GM23338 (cell line): Measurements from ENCODE around the gene ODAD3. TPM values are rescaled to one million over a fixed set of nuclear protein-coding genes. Genes with fewer than 3 reads are reported as not detected.

Source experiments
- ATAC-seq: fragments of 200-7000 bp; cut with Tn5 transposase; 3 replicates; pipeline ENCODE4 v1.9.1; 2020
- DNase-seq: peaks from one replicate; pipeline ENCODE4 v3.0.0-alpha.2; 2015; ENCODE audit warnings: low spot score
- H2AFZ ChIP-seq: fragments of 200-600 bp; sonication (generic); 2 replicates; pipeline ENCODE4 v1.8.0; 2016; ENCODE audit warnings: antibody characterized with exemption, mild to moderate bottlenecking, moderate library complexity
- H3F3A ChIP-seq: fragments of 200-600 bp; sonication (generic); replicated peaks from 2 replicates; pipeline ENCODE4 v1.8.0; 2017; ENCODE audit warnings: antibody characterized with exemption, mixed run types, low read depth
- H3K27ac ChIP-seq: fragments of 200-600 bp; sonication (generic); 2 replicates; pipeline ENCODE4 v1.6.1; 2016; ENCODE audit warnings: low read depth
- H3K27me3 ChIP-seq: fragments of 200-600 bp; sonication (generic); 2 replicates; pipeline ENCODE4 v1.8.0; 2016; ENCODE audit warnings: mild to moderate bottlenecking, mixed run types, moderate library complexity; ENCODE audit not compliant: insufficient read depth
- H3K36me3 ChIP-seq: fragments of 200-600 bp; sonication (generic); 2 replicates; pipeline ENCODE4 v1.8.0; 2016; ENCODE audit warnings: mild to moderate bottlenecking; ENCODE audit not compliant: insufficient read depth
- H3K4me1 ChIP-seq: fragments of 200-600 bp; sonication (generic); 2 replicates; pipeline ENCODE4 v1.8.0; 2016; ENCODE audit warnings: mild to moderate bottlenecking, moderate library complexity; ENCODE audit not compliant: insufficient read depth
- H3K4me2 ChIP-seq: fragments of 200-600 bp; sonication (generic); 2 replicates; pipeline ENCODE4 v1.7.1; 2017; ENCODE audit warnings: mixed run types
- H3K4me3 ChIP-seq: fragments of 200-600 bp; sonication (generic); 2 replicates; pipeline ENCODE4 v1.6.1; 2016; ENCODE audit warnings: mixed run types
- H3K79me2 ChIP-seq: fragments of 200-600 bp; sonication (generic); replicated peaks from 2 replicates; pipeline ENCODE4 v1.8.0; 2017; ENCODE audit warnings: mild to moderate bottlenecking; ENCODE audit not compliant: insufficient read depth
- H3K9me2 ChIP-seq: fragments of 200-600 bp; sonication (generic); 2 replicates; pipeline ENCODE4 v1.8.0; 2017; ENCODE audit not compliant: insufficient read depth
- H4K20me1 ChIP-seq: fragments of 200-600 bp; sonication (generic); replicated peaks from 2 replicates; pipeline ENCODE4 v1.8.0; 2017; ENCODE audit warnings: mild to moderate bottlenecking; ENCODE audit not compliant: insufficient read depth
- H3K27ac Mint-ChIP-seq: 2 replicates; pipeline ENCODE4 v1.8.0; 2020; ENCODE audit warnings: inconsistent platforms, mild to moderate bottlenecking, moderate library complexity, mixed read lengths
- H3K27me3 Mint-ChIP-seq: 3 replicates; pipeline ENCODE4 v1.8.0; 2022; ENCODE audit warnings: low read depth, mild to moderate bottlenecking, moderate library complexity, mixed read lengths, inconsistent platforms; ENCODE audit not compliant: insufficient read depth, poor library complexity
- H3K36me3 Mint-ChIP-seq: 3 replicates; pipeline ENCODE4 v1.8.0; 2021; ENCODE audit warnings: low read depth, mild to moderate bottlenecking, inconsistent platforms, moderate library complexity, mixed read lengths
- H3K4me1 Mint-ChIP-seq: 3 replicates; pipeline ENCODE4 v1.8.0; 2020; ENCODE audit warnings: mild to moderate bottlenecking, inconsistent platforms, mixed read lengths
- H3K4me3 Mint-ChIP-seq: 3 replicates; pipeline ENCODE4 v1.8.0; 2021; ENCODE audit warnings: moderate library complexity, mild to moderate bottlenecking, inconsistent platforms, mixed read lengths
- H3K9me3 Mint-ChIP-seq: 3 replicates; pipeline ENCODE4 v1.8.0; 2020; ENCODE audit warnings: moderate library complexity, mild to moderate bottlenecking, inconsistent platforms, mixed read lengths
- CREB1 ChIP-seq: fragments of 250-450 bp; sonication (Bioruptor Pico); IDR thresholded peaks from 2 replicates; pipeline ENCODE4 v1.5.0; 2020; ENCODE audit warnings: low read depth, mild to moderate bottlenecking, moderate library complexity
- EZH2 ChIP-seq: fragments of 200-600 bp; sonication (generic); IDR thresholded peaks from one replicate; pipeline ENCODE4 v1.8.0; 2017; ENCODE audit warnings: antibody characterized with exemption, mild to moderate bottlenecking, low read depth; ENCODE audit not compliant: unreplicated experiment
- EZH2phosphoT487 ChIP-seq: fragments of 200-600 bp; sonication (generic); IDR thresholded peaks from one replicate; pipeline ENCODE4 v1.8.1; 2018; ENCODE audit warnings: antibody characterized with exemption; ENCODE audit not compliant: unreplicated experiment
- NANOG ChIP-seq: IDR thresholded peaks from 2 replicates; pipeline ENCODE4 v1.6.1; 2016; ENCODE audit warnings: antibody characterized with exemption, borderline replicate concordance
- POLR2AphosphoS5 ChIP-seq: IDR thresholded peaks from 2 replicates; pipeline ENCODE4 v1.6.1; 2016; ENCODE audit warnings: antibody characterized with exemption, low read depth
- ZNF114 ChIP-seq: fragments of 250-450 bp; sonication (Bioruptor Pico); IDR thresholded peaks from 2 replicates; pipeline ENCODE4 v1.5.0; 2020; ENCODE audit warnings: mild to moderate bottlenecking, moderate library complexity
- ZNF331 ChIP-seq: fragments of 250-450 bp; sonication (Bioruptor Pico); IDR thresholded peaks from 2 replicates; pipeline ENCODE4 v1.5.0; 2020; ENCODE audit warnings: low read depth, mild to moderate bottlenecking, moderate library complexity
- ZNF462 ChIP-seq: fragments of 250-450 bp; sonication (Bioruptor Pico); IDR thresholded peaks from 2 replicates; pipeline ENCODE4 v1.5.0; 2020; ENCODE audit warnings: mild to moderate bottlenecking, moderate library complexity
- polyA plus RNA-seq: library from polyadenylated mRNA; unstranded; fragments of >200 nt; fragmentation: Nextera tagmentation; extraction: Ambion mirVana; gene quantifications from 2 replicates; pipeline ENCODE4 v1.2.1, GENCODE V29; 2016
- total RNA-seq: library from RNA; depleted of rRNA; stranded (reverse); fragments of >200 nt; shearing (Covaris generic); gene quantifications from 2 replicates; pipeline ENCODE4 v1.2.3, GENCODE V29; 2014
- TF ChIP-seq, protein P1 (sequence below), 2 experiments: fragments of 200-600 bp in 1 of 2; sonication (generic) in 1 of 2; conservative IDR thresholded peaks; 2 replicates each; pipeline versions ENCODE4 v1.5.1 to v1.6.1; 2016 to 2017; ENCODE audit warnings: antibody characterized with exemption in 2 of 2, low read depth in 2 of 2, mild to moderate bottlenecking in 2 of 2, moderate library complexity in 1 of 2
- TF ChIP-seq, protein P2 (sequence below): IDR thresholded peaks from one replicate; pipeline ENCODE4 v1.6.1; 2018; ENCODE audit warnings: antibody characterized with exemption; ENCODE audit not compliant: unreplicated experiment

ODAD3 gene
- total and polyA plus RNA-seq, 2 experiments from 2014 or later = 1.5 to 6.1 TPM

GRCh38 chr19:11426656-11427055 lies 8.3 kb downstream of the ODAD3 start:
- Mint-ChIP-seq H3K36me3 (no peaks in the 10 kb centered on the region), H3K4me1 (peaks cover 9% of the 10 kb centered on the region), H3K9me3 (peaks cover 2% of the 10 kb centered on the region; the same call in 1 of the 3 replicates), H3K4me3 (no peak overlapping the region), H3K27me3 (peaks cover 31% of the 10 kb centered on the region), H3K27ac (no peak overlapping the region)
- TF ChIP-seq NANOG = no peak
- Histone ChIP-seq H3K4me1 (peaks cover 10% of the 10 kb centered on the region), H4K20me1 (no peaks in the 10 kb centered on the region), H3K4me2 (no peak overlapping the region), H3F3A (peaks cover 11% of the 10 kb centered on the region), H3K79me2 (no peaks in the 10 kb centered on the region), H3K36me3 (no peaks in the 10 kb centered on the region), H3K9me2 (no peaks in the 10 kb centered on the region), H2AFZ (no peak overlapping the region), H3K4me3 (no peak overlapping the region), H3K27me3 (peaks cover 24% of the 10 kb centered on the region), H3K27ac (no peak overlapping the region)
- no peak for ATAC-seq
- DNase-seq = no peak

DNA sequence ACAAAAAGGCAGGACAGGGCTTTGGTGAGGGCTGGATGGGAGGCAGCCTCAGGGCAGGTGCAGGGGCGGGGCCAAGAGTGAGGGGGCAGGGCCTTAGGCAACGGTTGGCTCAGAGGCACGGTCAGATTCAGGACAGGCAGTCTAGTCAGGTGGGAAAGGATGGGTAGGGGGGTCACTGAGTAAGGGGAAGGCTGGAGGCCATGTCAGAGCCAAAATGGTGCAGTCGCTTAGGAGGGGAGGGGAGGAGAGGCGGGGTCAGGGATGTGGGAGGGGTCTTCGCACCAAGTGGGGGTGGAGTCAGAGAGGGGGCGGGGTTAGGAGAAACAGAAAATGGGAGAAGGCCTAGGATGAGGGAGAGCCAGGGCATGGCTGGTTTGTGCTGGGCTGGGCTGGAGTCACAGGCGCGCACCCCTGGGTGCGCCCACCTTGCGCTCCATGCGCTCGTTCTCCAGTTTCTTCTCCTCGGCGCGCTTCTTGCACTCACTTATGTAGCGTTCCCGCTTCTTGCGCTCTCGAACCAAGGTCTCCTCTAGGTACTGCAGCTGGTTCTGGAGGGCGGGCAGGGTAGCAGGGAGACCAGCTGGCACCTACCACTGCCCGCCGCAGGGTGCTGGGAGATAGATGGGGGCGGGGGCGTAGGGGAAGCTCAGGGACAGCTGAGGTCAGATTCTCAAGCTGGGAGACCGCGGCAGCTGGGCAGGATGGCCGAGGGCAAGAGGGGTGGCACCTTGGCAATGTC lies 9.0 kb downstream of the ODAD3 start:
- H4K20me1 ChIP-seq = no peaks in the 10 kb centered on the region
- no peak overlapping the region for H3K4me3 ChIP-seq
- no peaks in the 10 kb centered on the region for H3K36me3 Mint-ChIP-seq
- peaks cover 29% of the 10 kb centered on the region for H3K27me3 ChIP-seq
- H2AFZ ChIP-seq = no peak overlapping the region
- H3K27ac Mint-ChIP-seq = no peak overlapping the region
- DNase-seq = peak; percentile 85
- H3K36me3 ChIP-seq = no peaks in the 10 kb centered on the region
- peaks cover 2% of the 10 kb centered on the region; the same call in 1 of the 3 replicates for H3K9me3 Mint-ChIP-seq
- H3K79me2 ChIP-seq = no peaks in the 10 kb centered on the region
- peak; percentile 10 for ATAC-seq
- H3K4me1 Mint-ChIP-seq = peaks cover 11% of the 10 kb centered on the region
- peaks cover 15% of the 10 kb centered on the region for H3F3A ChIP-seq
- H3K4me1 ChIP-seq = peaks cover 11% of the 10 kb centered on the region
- H3K27me3 Mint-ChIP-seq = peaks cover 36% of the 10 kb centered on the region
- H3K4me3 Mint-ChIP-seq = no peak overlapping the region
- no peak overlapping the region for H3K4me2 ChIP-seq
- H3K27ac ChIP-seq = no peak overlapping the region
- H3K9me2 ChIP-seq = no peaks in the 10 kb centered on the region
- TF ChIP-seq ZNF331 (CRISPR knock-in tag) (no peak), CREB1 (CRISPR knock-in tag) (no peak), ZNF114 (CRISPR knock-in tag) (no peak), ZNF462 (CRISPR knock-in tag) (no peak), NANOG (no peak), POLR2AphosphoS5 (no peak), EZH2 (no peak), EZH2phosphoT487 (no peak)
- TF ChIP-seq, protein P1, sequence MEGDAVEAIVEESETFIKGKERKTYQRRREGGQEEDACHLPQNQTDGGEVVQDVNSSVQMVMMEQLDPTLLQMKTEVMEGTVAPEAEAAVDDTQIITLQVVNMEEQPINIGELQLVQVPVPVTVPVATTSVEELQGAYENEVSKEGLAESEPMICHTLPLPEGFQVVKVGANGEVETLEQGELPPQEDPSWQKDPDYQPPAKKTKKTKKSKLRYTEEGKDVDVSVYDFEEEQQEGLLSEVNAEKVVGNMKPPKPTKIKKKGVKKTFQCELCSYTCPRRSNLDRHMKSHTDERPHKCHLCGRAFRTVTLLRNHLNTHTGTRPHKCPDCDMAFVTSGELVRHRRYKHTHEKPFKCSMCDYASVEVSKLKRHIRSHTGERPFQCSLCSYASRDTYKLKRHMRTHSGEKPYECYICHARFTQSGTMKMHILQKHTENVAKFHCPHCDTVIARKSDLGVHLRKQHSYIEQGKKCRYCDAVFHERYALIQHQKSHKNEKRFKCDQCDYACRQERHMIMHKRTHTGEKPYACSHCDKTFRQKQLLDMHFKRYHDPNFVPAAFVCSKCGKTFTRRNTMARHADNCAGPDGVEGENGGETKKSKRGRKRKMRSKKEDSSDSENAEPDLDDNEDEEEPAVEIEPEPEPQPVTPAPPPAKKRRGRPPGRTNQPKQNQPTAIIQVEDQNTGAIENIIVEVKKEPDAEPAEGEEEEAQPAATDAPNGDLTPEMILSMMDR (conservative IDR thresholded peaks at IDR 0.05; ENCODE audit: low read depth in 2 of 2) = no peak
- TF ChIP-seq, protein P2, sequence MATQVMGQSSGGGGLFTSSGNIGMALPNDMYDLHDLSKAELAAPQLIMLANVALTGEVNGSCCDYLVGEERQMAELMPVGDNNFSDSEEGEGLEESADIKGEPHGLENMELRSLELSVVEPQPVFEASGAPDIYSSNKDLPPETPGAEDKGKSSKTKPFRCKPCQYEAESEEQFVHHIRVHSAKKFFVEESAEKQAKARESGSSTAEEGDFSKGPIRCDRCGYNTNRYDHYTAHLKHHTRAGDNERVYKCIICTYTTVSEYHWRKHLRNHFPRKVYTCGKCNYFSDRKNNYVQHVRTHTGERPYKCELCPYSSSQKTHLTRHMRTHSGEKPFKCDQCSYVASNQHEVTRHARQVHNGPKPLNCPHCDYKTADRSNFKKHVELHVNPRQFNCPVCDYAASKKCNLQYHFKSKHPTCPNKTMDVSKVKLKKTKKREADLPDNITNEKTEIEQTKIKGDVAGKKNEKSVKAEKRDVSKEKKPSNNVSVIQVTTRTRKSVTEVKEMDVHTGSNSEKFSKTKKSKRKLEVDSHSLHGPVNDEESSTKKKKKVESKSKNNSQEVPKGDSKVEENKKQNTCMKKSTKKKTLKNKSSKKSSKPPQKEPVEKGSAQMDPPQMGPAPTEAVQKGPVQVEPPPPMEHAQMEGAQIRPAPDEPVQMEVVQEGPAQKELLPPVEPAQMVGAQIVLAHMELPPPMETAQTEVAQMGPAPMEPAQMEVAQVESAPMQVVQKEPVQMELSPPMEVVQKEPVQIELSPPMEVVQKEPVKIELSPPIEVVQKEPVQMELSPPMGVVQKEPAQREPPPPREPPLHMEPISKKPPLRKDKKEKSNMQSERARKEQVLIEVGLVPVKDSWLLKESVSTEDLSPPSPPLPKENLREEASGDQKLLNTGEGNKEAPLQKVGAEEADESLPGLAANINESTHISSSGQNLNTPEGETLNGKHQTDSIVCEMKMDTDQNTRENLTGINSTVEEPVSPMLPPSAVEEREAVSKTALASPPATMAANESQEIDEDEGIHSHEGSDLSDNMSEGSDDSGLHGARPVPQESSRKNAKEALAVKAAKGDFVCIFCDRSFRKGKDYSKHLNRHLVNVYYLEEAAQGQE = no peak
